HG02852 (cell line): Measurements from ENCODE around the gene ETV1.

ENCODE experiments used
- ATAC-seq: cut with Tn5 transposase; IDR thresholded peaks from one replicate; pipeline ENCODE4 v1.9.1; 2021; ENCODE audit warnings: mild to moderate bottlenecking, moderate library complexity; ENCODE audit not compliant: unreplicated experiment

The ETV1 gene

GRCh38 chr7:13989126-13989948, at the start of gene ETV1:
TSS of gene ETV1 (minus strand) at chr7:13989666. CDS start at chr7:13989052, 614 bp downstream.
- no peak for ATAC-seq

- no peak for ATAC-seq
These were observed 34.9 kb upstream of the ETV1 start for GRCh38 chr7:14024406-14024805.

GRCh38 chr7:14023838-14024237, 34.4 kb upstream of the ETV1 start:
- ATAC-seq = no peak

- no peak for ATAC-seq
These were observed 33.9 kb upstream of the ETV1 start for GRCh38 chr7:14023342-14023741.

GRCh38 chr7:14021069-14021468, 31.6 kb upstream of the ETV1 start:
- ATAC-seq = no peak

- ATAC-seq = no peak
These were observed 31.0 kb upstream of the ETV1 start for GRCh38 chr7:14020339-14020900.

GRCh38 chr7:14018751-14019150, 29.3 kb upstream of the ETV1 start:
- no peak for ATAC-seq

GRCh38 chr7:14016950-14017349, 27.5 kb upstream of the ETV1 start:
- no peak for ATAC-seq

GRCh38 chr7:14013898-14014297, 24.4 kb upstream of the ETV1 start:
- no peak for ATAC-seq

GRCh38 chr7:14009453-14010418, 20.3 kb upstream of the ETV1 start:
- no peak for ATAC-seq

- no peak for ATAC-seq
These were observed 11.7 kb upstream of the ETV1 start for GRCh38 chr7:14001139-14001538.

GRCh38 chr7:14000247-14000646, 10.8 kb upstream of the ETV1 start:
- peak; percentile 57 for ATAC-seq

GRCh38 chr7:13998866-13999265, 9.4 kb upstream of the ETV1 start:
- ATAC-seq = no peak

- ATAC-seq = no peak
These were observed 3.1 kb upstream of the ETV1 start for GRCh38 chr7:13992596-13992964.

GRCh38 chr7:13991791-13992595, 2.5 kb upstream of the ETV1 start:
- ATAC-seq = no peak

GRCh38 chr7:13990984-13991790, 1.7 kb upstream of the ETV1 start:
- ATAC-seq = peak; percentile 72

- peak; percentile 50 for ATAC-seq
These were observed 985 bp upstream of the ETV1 start for GRCh38 chr7:13990319-13990983.

- no peak for ATAC-seq
These were observed 461 bp upstream of the ETV1 start for GRCh38 chr7:13989949-13990305.

- no peak for ATAC-seq
These were observed 738 bp downstream of the ETV1 start for GRCh38 chr7:13988731-13989125.
